ENCODE data around the gene CHSY1.
A peak's percentile ranks its signal among the peaks of the same experiment; 100 is the strongest.
"Not testable (repeated sequence)": the region's sequence is repeated elsewhere in the genome, so short reads cannot be mapped to it uniquely, and the experiment has no call there.

Gene CHSY1

GRCh38 chr15:101215681-101216080, 36.2 kb downstream of the CHSY1 start:
- Mint-ChIP-seq H3K4me1 (ENCODE audit: low read depth) (peaks cover 83% of the 10 kb centered on the region), H3K27me3 (no peaks in the 10 kb centered on the region), H3K27ac (no peak overlapping the region), H3K36me3 (ENCODE audit: low read depth) (peaks cover 86% of the 10 kb centered on the region), H3K9me3 (no peaks in the 10 kb centered on the region), H3K4me3 (no peak overlapping the region)
- DNase-seq = no peak

- Mint-ChIP-seq H3K36me3 (ENCODE audit: low read depth) (peaks cover 83% of the 10 kb centered on the region), H3K4me1 (ENCODE audit: low read depth) (peaks cover 83% of the 10 kb centered on the region), H3K27ac (peak overlapping the region; percentile 31)
- not testable (repeated sequence) for DNase-seq, H3K9me3 Mint-ChIP-seq, H3K4me3 Mint-ChIP-seq, H3K27me3 Mint-ChIP-seq
Observed at GRCh38 chr15:101214435-101215097, 37.3 kb downstream of the CHSY1 start.

GRCh38 chr15:101213570-101213969, 38.3 kb downstream of the CHSY1 start:
- H3K4me3 Mint-ChIP-seq = no peak overlapping the region
- no peak overlapping the region for H3K27ac Mint-ChIP-seq
- no peak for DNase-seq
- no peaks in the 10 kb centered on the region for H3K9me3 Mint-ChIP-seq
- H3K36me3 Mint-ChIP-seq (ENCODE audit: low read depth) = peaks cover 81% of the 10 kb centered on the region
- H3K27me3 Mint-ChIP-seq = no peaks in the 10 kb centered on the region
- peaks cover 86% of the 10 kb centered on the region for H3K4me1 Mint-ChIP-seq (ENCODE audit: low read depth)

GRCh38 chr15:101213147-101213546, 38.7 kb downstream of the CHSY1 start:
- H3K27me3 Mint-ChIP-seq = no peaks in the 10 kb centered on the region
- H3K4me1 Mint-ChIP-seq (ENCODE audit: low read depth) = peaks cover 90% of the 10 kb centered on the region
- H3K9me3 Mint-ChIP-seq = no peaks in the 10 kb centered on the region
- H3K27ac Mint-ChIP-seq = peak overlapping the region; percentile 11
- DNase-seq = no peak
- H3K36me3 Mint-ChIP-seq (ENCODE audit: low read depth) = peaks cover 79% of the 10 kb centered on the region
- no peak overlapping the region for H3K4me3 Mint-ChIP-seq

- DNase-seq = no peak
- Mint-ChIP-seq H3K4me1 (ENCODE audit: low read depth) (peaks cover 92% of the 10 kb centered on the region), H3K9me3 (no peaks in the 10 kb centered on the region), H3K27me3 (no peaks in the 10 kb centered on the region), H3K27ac (peak overlapping the region; percentile 50), H3K36me3 (ENCODE audit: low read depth) (peaks cover 78% of the 10 kb centered on the region), H3K4me3 (no peak overlapping the region)
Observed at GRCh38 chr15:101211897-101212296, 40.0 kb downstream of the CHSY1 start.

GRCh38 chr15:101210466-101210865, 41.4 kb downstream of the CHSY1 start:
- Mint-ChIP-seq H3K4me3 (no peak overlapping the region), H3K4me1 (ENCODE audit: low read depth) (peaks cover 93% of the 10 kb centered on the region), H3K36me3 (ENCODE audit: low read depth) (peaks cover 71% of the 10 kb centered on the region), H3K27ac (peak overlapping the region; percentile 79), H3K27me3 (no peaks in the 10 kb centered on the region), H3K9me3 (no peaks in the 10 kb centered on the region)
- no peak for DNase-seq

GRCh38 chr15:101210058-101210457, 41.8 kb downstream of the CHSY1 start:
- Mint-ChIP-seq H3K36me3 (ENCODE audit: low read depth) (peaks cover 68% of the 10 kb centered on the region), H3K27me3 (no peaks in the 10 kb centered on the region), H3K4me3 (no peak overlapping the region), H3K9me3 (no peaks in the 10 kb centered on the region), H3K4me1 (ENCODE audit: low read depth) (peaks cover 94% of the 10 kb centered on the region), H3K27ac (peak overlapping the region; percentile 79)
- DNase-seq = no peak

- Mint-ChIP-seq H3K4me1 (ENCODE audit: low read depth) (peaks cover 96% of the 10 kb centered on the region), H3K36me3 (ENCODE audit: low read depth) (peaks cover 66% of the 10 kb centered on the region), H3K4me3 (no peak overlapping the region), H3K27me3 (no peaks in the 10 kb centered on the region), H3K9me3 (no peaks in the 10 kb centered on the region), H3K27ac (peak overlapping the region; percentile 79)
- DNase-seq = no peak
Observed at GRCh38 chr15:101209285-101209845, 42.5 kb downstream of the CHSY1 start.

- peak overlapping the region; percentile 99 for H3K27ac Mint-ChIP-seq
Observed at GRCh38 chr15:101207867-101208288, 44.0 kb downstream of the CHSY1 start.

GRCh38 chr15:101206176-101206591, 45.7 kb downstream of the CHSY1 start:
- Mint-ChIP-seq H3K27ac (peak overlapping the region; percentile 99), H3K4me1 (ENCODE audit: low read depth) (peaks cover 92% of the 10 kb centered on the region), H3K9me3 (no peaks in the 10 kb centered on the region), H3K36me3 (ENCODE audit: low read depth) (peaks cover 49% of the 10 kb centered on the region), H3K4me3 (peak overlapping the region; percentile 76), H3K27me3 (no peaks in the 10 kb centered on the region)
- DNase-seq = peak; percentile 82

More at GRCh38 chr15:101207867-101208288, 44.0 kb downstream of the CHSY1 start:
- no peaks in the 10 kb centered on the region for H3K27me3 Mint-ChIP-seq
- no peak for DNase-seq
- peaks cover 95% of the 10 kb centered on the region for H3K4me1 Mint-ChIP-seq (ENCODE audit: low read depth)
- peak overlapping the region; percentile 37 for H3K4me3 Mint-ChIP-seq
- H3K36me3 Mint-ChIP-seq (ENCODE audit: low read depth) = peaks cover 61% of the 10 kb centered on the region
- no peaks in the 10 kb centered on the region for H3K9me3 Mint-ChIP-seq

GRCh38 chr15:101204739-101205535, 46.9 kb downstream of the CHSY1 start:
- DNase-seq = no peak
- Mint-ChIP-seq H3K27ac (peak overlapping the region; percentile 99), H3K9me3 (peaks cover 3% of the 10 kb centered on the region), H3K4me1 (ENCODE audit: low read depth) (peaks cover 93% of the 10 kb centered on the region), H3K4me3 (peak overlapping the region; percentile 76), H3K36me3 (ENCODE audit: low read depth) (peaks cover 53% of the 10 kb centered on the region), H3K27me3 (no peaks in the 10 kb centered on the region)

GRCh38 chr15:101203607-101204189, 48.1 kb downstream of the CHSY1 start:
- Mint-ChIP-seq H3K27me3 (no peaks in the 10 kb centered on the region), H3K27ac (peak overlapping the region; percentile 98), H3K4me3 (peak overlapping the region; percentile 51), H3K9me3 (peaks cover 4% of the 10 kb centered on the region), H3K4me1 (ENCODE audit: low read depth) (peaks cover 93% of the 10 kb centered on the region), H3K36me3 (ENCODE audit: low read depth) (peaks cover 49% of the 10 kb centered on the region)
- no peak for DNase-seq

GRCh38 chr15:101203029-101203573, 48.7 kb downstream of the CHSY1 start:
- peak overlapping the region; percentile 51 for H3K4me3 Mint-ChIP-seq

GRCh38 chr15:101201411-101202174, 50.3 kb downstream of the CHSY1 start:
- Mint-ChIP-seq H3K9me3 (peaks cover 4% of the 10 kb centered on the region), H3K27ac (peak overlapping the region; percentile 95), H3K4me3 (peak overlapping the region; percentile 20), H3K36me3 (ENCODE audit: low read depth) (peaks cover 43% of the 10 kb centered on the region), H3K27me3 (no peaks in the 10 kb centered on the region), H3K4me1 (ENCODE audit: low read depth) (peaks cover 90% of the 10 kb centered on the region)
- DNase-seq = peak; percentile 59

More at GRCh38 chr15:101203029-101203573, 48.7 kb downstream of the CHSY1 start:
- H3K36me3 Mint-ChIP-seq (ENCODE audit: low read depth) = peaks cover 51% of the 10 kb centered on the region
- H3K27ac Mint-ChIP-seq = peak overlapping the region; percentile 98
- no peak for DNase-seq
- no peaks in the 10 kb centered on the region for H3K27me3 Mint-ChIP-seq
- H3K4me1 Mint-ChIP-seq (ENCODE audit: low read depth) = peaks cover 93% of the 10 kb centered on the region
- peaks cover 4% of the 10 kb centered on the region for H3K9me3 Mint-ChIP-seq

Measured in activated T-cell treated with anti-CD3 and anti-CD28 coated beads, Interleukin-2, amount 50 U/mL, for 24 hours (primary cell).